Neutrophil (primary cell): Measurements from ENCODE around the gene PLEKHH1.

Experiments
- H3K27ac ChIP-seq: fragments of 200-600 bp; sonication (generic); 2 replicates; pipeline ENCODE4 v1.5.1; 2016; ENCODE audit warnings: mild to moderate bottlenecking, moderate library complexity
- H3K27me3 ChIP-seq: fragments of 200-600 bp; sonication (generic); 2 replicates; pipeline ENCODE4 v1.6.0; 2016; ENCODE audit warnings: mild to moderate bottlenecking
- H3K36me3 ChIP-seq: fragments of 200-600 bp; sonication (generic); 2 replicates; pipeline ENCODE4 v1.5.1; 2017
- H3K4me1 ChIP-seq, 2 experiments: fragments of 200-600 bp in 1 of 2; sonication (generic) in 1 of 2; 1 replicate in 1 of 2; 2 replicates in 1 of 2; pipeline versions ENCODE4 v1.5.1 to v1.6.1; 2013 to 2016; ENCODE audit warnings: low read depth in 1 of 2, low read length in 1 of 2, mild to moderate bottlenecking in 1 of 2, moderate library complexity in 1 of 2; ENCODE audit not compliant: control insufficient read depth in 1 of 2, insufficient read depth in 1 of 2
- H3K4me3 ChIP-seq, 2 experiments: fragments of 200-600 bp in 1 of 2; sonication (generic) in 1 of 2; 1 replicate in 1 of 2; 2 replicates in 1 of 2; pipeline ENCODE4 v1.5.1; 2013 to 2016; ENCODE audit warnings: low read depth in 1 of 2, low read length in 1 of 2, mild to moderate bottlenecking in 1 of 2, moderate library complexity in 1 of 2
- H3K9me3 ChIP-seq: fragments of 200-600 bp; sonication (generic); 2 replicates; pipeline ENCODE4 v1.5.1; 2016
- TF ChIP-seq, protein P1 (sequence below): fragments of 200-600 bp; sonication (generic); IDR thresholded peaks from 2 replicates; pipeline ENCODE4 v1.5.1; 2016; ENCODE audit warnings: antibody characterized with exemption

PLEKHH1 gene

DNA sequence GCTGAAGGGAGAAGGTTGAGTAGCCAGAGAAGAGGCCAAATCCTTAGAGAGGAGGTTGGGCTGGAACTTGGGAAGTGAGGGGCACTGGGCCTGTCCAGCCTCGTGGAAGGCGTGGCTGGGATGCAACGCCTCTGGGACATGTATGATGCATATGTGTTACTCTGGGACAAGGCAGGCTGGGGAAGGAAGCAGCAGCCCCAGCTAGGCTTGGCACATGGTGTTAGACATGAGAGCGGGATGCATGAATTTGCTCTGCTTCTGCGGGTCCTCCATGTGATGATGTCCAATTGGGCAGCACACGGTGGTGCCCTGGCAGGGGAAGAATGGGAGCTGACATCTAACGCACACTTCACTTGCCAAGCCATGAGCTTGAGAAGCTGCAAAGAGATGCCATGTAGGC, 21.3 kb downstream of the PLEKHH1 start:
- H3K4me3 ChIP-seq = no peak overlapping the region
- H3K9me3 ChIP-seq = no peaks in the 10 kb centered on the region
- H3K36me3 ChIP-seq = no peaks in the 10 kb centered on the region
- H3K4me1 ChIP-seq = no peaks in the 10 kb centered on the region
- TF ChIP-seq, protein P1, sequence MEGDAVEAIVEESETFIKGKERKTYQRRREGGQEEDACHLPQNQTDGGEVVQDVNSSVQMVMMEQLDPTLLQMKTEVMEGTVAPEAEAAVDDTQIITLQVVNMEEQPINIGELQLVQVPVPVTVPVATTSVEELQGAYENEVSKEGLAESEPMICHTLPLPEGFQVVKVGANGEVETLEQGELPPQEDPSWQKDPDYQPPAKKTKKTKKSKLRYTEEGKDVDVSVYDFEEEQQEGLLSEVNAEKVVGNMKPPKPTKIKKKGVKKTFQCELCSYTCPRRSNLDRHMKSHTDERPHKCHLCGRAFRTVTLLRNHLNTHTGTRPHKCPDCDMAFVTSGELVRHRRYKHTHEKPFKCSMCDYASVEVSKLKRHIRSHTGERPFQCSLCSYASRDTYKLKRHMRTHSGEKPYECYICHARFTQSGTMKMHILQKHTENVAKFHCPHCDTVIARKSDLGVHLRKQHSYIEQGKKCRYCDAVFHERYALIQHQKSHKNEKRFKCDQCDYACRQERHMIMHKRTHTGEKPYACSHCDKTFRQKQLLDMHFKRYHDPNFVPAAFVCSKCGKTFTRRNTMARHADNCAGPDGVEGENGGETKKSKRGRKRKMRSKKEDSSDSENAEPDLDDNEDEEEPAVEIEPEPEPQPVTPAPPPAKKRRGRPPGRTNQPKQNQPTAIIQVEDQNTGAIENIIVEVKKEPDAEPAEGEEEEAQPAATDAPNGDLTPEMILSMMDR = no peak
- H3K27me3 ChIP-seq = peaks cover 11% of the 10 kb centered on the region
- H3K27ac ChIP-seq = no peak overlapping the region

DNA sequence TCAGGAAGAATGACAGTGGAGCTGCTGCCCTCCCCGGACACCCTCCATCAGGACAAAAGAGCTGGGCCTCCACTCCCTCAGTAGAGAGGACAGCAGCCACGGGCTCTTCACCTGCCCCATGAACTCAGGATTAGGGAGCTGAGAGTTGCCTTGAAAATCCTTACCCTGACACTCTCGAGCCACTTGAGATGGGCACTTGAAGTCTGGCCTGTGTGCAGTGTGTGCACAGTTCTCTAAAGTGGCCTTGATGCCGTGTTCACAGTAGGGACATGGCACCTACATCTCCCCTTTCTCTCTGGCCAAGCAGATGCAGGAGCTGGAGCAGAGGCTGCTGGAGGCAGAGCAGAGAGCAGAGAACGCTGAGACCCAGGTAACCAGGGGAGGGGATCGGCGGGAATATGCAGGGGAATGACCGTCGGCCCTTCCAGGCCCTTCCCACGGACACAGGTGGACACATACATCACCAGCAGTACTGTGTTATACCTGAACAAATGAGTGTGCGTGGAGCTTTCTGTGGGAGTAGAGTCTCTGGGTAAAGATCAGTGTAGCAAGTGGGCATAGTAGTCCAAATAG, 22.5 kb downstream of the PLEKHH1 start:
- Histone ChIP-seq H3K9me3 (no peaks in the 10 kb centered on the region), H3K4me1 (no peaks in the 10 kb centered on the region), H3K27ac (no peak overlapping the region), H3K27me3 (peaks cover 11% of the 10 kb centered on the region), H3K4me3 (no peak overlapping the region), H3K36me3 (no peaks in the 10 kb centered on the region)
- TF ChIP-seq, protein P1 = no peak

DNA sequence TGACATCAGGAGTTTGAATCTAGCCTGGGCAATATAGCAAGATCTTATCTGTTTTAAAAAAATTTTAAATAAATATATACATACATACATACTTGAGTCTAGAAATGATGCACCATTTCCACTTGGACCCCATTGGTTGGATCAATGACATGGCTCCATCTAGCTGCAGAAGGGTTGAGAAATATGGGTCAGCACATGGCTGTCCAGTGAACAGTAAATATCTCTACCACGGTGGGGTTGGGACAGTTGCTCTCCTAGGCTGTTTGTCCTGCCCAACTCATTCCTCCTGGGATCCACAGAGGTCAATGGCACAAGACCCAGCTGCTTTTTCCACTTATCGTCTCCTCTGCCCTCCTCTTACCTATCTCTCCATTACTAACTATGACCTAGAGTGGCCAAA, 23.6 kb downstream of the PLEKHH1 start:
- no peak overlapping the region for H3K27ac ChIP-seq
- H3K4me3 ChIP-seq = no peak overlapping the region
- H3K9me3 ChIP-seq = no peaks in the 10 kb centered on the region
- H3K27me3 ChIP-seq = peaks cover 11% of the 10 kb centered on the region
- TF ChIP-seq, protein P1 = no peak
- no peaks in the 10 kb centered on the region for H3K36me3 ChIP-seq
- no peaks in the 10 kb centered on the region for H3K4me1 ChIP-seq

DNA sequence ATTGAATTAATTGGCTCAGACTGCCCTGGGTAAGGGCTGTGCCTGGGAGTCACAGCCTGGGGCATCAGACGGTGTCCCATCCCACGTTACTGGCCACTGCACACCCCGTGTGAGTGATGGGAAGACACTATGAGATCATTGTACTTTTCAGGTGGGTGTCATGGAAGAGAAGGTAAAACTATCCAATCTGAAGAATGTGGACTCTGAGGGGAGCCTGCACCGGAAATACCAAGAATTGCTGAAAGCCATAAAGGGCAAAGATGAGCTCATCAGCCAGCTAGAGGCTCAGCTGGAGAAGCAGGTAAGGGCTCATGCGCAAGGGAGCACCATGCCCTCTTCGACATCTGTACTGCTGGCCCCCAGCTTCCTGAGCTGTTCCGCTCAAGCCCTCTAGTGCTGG, 24.0 kb downstream of the PLEKHH1 start:
- TF ChIP-seq, protein P1 = no peak
- no peaks in the 10 kb centered on the region for H3K9me3 ChIP-seq
- no peak overlapping the region for H3K4me3 ChIP-seq
- peaks cover 11% of the 10 kb centered on the region for H3K27me3 ChIP-seq
- H3K27ac ChIP-seq = no peak overlapping the region
- H3K36me3 ChIP-seq = no peaks in the 10 kb centered on the region
- no peaks in the 10 kb centered on the region for H3K4me1 ChIP-seq

DNA sequence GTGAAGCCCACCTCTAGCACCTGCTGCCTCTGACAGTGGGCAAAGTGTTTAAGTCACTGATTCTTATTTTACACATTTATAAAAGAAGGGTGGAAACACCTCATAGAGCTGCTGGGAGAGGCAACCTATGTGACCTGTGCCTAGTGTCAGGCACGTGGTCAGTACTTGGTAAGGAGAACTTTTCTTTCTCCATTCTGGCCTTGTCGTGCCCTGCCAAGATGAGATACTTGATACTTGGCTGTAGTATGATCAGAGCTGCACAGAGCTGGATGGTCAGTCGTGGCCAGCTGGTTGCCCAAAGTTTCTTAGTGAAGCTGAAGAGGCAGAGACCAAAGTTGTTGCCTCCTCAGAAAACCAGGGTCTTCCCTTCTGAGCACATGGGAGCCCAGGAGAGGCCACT, 24.6 kb downstream of the PLEKHH1 start:
- no peaks in the 10 kb centered on the region for H3K4me1 ChIP-seq
- H3K9me3 ChIP-seq = no peaks in the 10 kb centered on the region
- TF ChIP-seq, protein P1 = no peak
- no peak overlapping the region for H3K4me3 ChIP-seq
- no peak overlapping the region for H3K27ac ChIP-seq
- no peaks in the 10 kb centered on the region for H3K36me3 ChIP-seq
- peaks cover 11% of the 10 kb centered on the region for H3K27me3 ChIP-seq

DNA sequence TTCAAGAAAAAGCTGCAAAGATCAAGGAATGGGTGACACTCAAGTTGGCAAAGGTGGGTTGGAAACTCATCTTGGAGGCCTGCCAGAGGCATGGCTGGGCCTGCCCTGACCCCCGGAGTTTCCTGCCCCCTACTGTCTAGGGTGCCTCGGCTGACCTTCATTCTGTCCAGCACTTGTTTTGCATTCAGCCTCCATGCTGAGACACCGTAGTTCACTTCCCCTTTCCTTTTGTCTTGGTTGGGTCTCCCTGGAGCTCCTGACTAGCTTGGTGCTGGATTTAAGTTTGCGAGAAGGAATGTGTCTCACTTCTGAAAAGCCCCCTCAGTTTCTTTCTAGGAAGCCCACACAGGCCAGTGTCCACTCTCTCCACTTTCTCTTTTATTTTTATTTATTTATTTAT, 26.5 kb downstream of the PLEKHH1 start:
- H3K27ac ChIP-seq = no peak overlapping the region
- TF ChIP-seq, protein P1 = no peak
- H3K4me1 ChIP-seq = no peaks in the 10 kb centered on the region
- no peaks in the 10 kb centered on the region for H3K9me3 ChIP-seq
- H3K36me3 ChIP-seq = no peaks in the 10 kb centered on the region
- peaks cover 11% of the 10 kb centered on the region for H3K27me3 ChIP-seq
- no peak overlapping the region for H3K4me3 ChIP-seq
